Aorta (tissue), 5 donors: Measurements from ENCODE around the gene EPB41L5. TPM values are rescaled to one million over a fixed set of nuclear protein-coding genes. Genes with fewer than 3 reads are reported as not detected.
"Not testable (repeated sequence)": the region's sequence is repeated elsewhere in the genome, so short reads cannot be mapped to it uniquely, and the experiment has no call there.

Source experiments
- ATAC-seq: fragments of 200-7000 bp; cut with Tn5 transposase; one replicate; pipeline ENCODE4 v1.9.1; 2022; ENCODE audit warnings: moderate library complexity; ENCODE audit not compliant: low FRiP score
- DNase-seq, 2 donors: peaks; one replicate each; pipeline ENCODE4 v3.0.0-alpha.2; 2020
- H3K27ac ChIP-seq, 2 donors: one replicate each; pipeline ENCODE4 v1.5.1; 2013; ENCODE audit warnings: low read length in 2 of 2, mild to moderate bottlenecking in 2 of 2, moderate library complexity in 2 of 2, control low read depth in 1 of 2, inconsistent platforms in 1 of 2, low read depth in 1 of 2
- H3K27me3 ChIP-seq, 2 donors: one replicate each; pipeline ENCODE4 v1.6.1; 2013; ENCODE audit warnings: control low read depth in 1 of 2, low read length in 1 of 2, mild to moderate bottlenecking in 1 of 2, moderate library complexity in 1 of 2; ENCODE audit not compliant: insufficient read depth in 2 of 2, control insufficient read depth in 1 of 2
- H3K36me3 ChIP-seq, 2 donors: one replicate each; pipeline ENCODE4 v1.6.1; 2013; ENCODE audit warnings: control low read depth in 1 of 2, low read length in 1 of 2, mild to moderate bottlenecking in 1 of 2; ENCODE audit not compliant: insufficient read depth in 2 of 2, control insufficient read depth in 1 of 2
- H3K4me1 ChIP-seq, 2 donors: one replicate each; pipeline ENCODE4 v1.6.1; 2013; ENCODE audit warnings: low read length in 2 of 2, control low read depth in 1 of 2, mild to moderate bottlenecking in 1 of 2, moderate library complexity in 1 of 2; ENCODE audit not compliant: insufficient read depth in 2 of 2, control insufficient read depth in 1 of 2
- H3K4me3 ChIP-seq, 2 donors: one replicate each; pipeline ENCODE4 v1.5.1; 2013; ENCODE audit warnings: low read length in 2 of 2, control low read depth in 1 of 2, mild to moderate bottlenecking in 1 of 2
- H3K9me3 ChIP-seq: one replicate; pipeline ENCODE4 v1.6.1; 2013; ENCODE audit warnings: mild to moderate bottlenecking, low read length; ENCODE audit not compliant: control insufficient read depth
- WGBS, 2 donors: extraction: QIAGEN DNeasy Blood & Tissue Kit; methylation state at CpG; one replicate each; pipeline ENCODE4 v1.1.7; 2013; 5-methylcytosine and 5-hydroxymethylcytosine counted together
- intact Hi-C, 2 donors: fragments of 100-400 bp; cut with DNase I; formaldehyde crosslinking; loops; one replicate each; pipeline versions ENCODE4 v1.14.2 to v1.15.0; 2022
- polyA plus RNA-seq, 2 donors: library from polyadenylated mRNA; stranded (reverse); fragments of 200-250 nt; gene quantifications; one replicate each; pipeline ENCODE4 v1.2.3, GENCODE V29; 2013
- total RNA-seq, 2 donors: library from RNA; stranded (reverse); fragmentation: NEBNext Ultra II Directional; extraction: Animal tissue kit (Norgen Biotek cat#: 25700); gene quantifications; one replicate each; pipeline ENCODE4 v1.2.1, GENCODE V29; 2021
- donor health status: healthy with polysubstance abuse.
- donor health status: Bipolar disorder and iron deficiency.
- donor health status: DM: no; HTN: no; CAD: no.
- donor health status: DM: no; HTN: no; CAD: no.
- donor health status: DM: yes; HTN: yes; CAD: no.

The EPB41L5 gene
- total and polyA plus RNA-seq, 4 donors, result 4.3 to 21.8 (median 11.4) TPM

DNA sequence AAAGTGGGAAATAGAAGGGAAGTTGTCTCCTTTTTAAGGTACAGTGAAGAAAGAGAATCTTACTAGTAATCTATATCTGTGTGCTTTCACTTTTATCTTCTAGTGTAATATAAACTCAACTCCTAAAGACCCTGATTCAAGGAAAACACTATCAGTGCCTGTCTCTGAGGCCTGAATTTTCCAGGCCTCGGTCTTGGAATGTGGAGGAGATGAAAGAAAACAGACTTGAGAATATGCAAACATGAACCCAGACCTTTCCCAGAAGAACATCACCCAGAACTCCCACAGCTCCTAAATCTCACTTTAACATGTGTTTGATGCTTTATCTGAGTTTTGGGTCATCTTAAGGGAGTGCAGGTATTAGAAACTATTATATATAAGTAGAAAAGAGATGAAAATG is 51.8 kb downstream of the EPB41L5 start:
- intact Hi-C loops, result no loop called here
- Histone ChIP-seq H3K4me3 (no peak overlapping the region), H3K4me1 (peaks cover 0 to 1% of the 10 kb centered on the region in 2 donors), H3K36me3 (no peaks in the 10 kb centered on the region), H3K27ac (no peak overlapping the region), H3K27me3 (no peaks in the 10 kb centered on the region), H3K9me3 (no peaks in the 10 kb centered on the region)
- ATAC-seq (no peak), DNase-seq (no peak)
- WGBS, 2 donors, result 21 to 29% methylated on average over 1 of the region's 1 CpG

DNA sequence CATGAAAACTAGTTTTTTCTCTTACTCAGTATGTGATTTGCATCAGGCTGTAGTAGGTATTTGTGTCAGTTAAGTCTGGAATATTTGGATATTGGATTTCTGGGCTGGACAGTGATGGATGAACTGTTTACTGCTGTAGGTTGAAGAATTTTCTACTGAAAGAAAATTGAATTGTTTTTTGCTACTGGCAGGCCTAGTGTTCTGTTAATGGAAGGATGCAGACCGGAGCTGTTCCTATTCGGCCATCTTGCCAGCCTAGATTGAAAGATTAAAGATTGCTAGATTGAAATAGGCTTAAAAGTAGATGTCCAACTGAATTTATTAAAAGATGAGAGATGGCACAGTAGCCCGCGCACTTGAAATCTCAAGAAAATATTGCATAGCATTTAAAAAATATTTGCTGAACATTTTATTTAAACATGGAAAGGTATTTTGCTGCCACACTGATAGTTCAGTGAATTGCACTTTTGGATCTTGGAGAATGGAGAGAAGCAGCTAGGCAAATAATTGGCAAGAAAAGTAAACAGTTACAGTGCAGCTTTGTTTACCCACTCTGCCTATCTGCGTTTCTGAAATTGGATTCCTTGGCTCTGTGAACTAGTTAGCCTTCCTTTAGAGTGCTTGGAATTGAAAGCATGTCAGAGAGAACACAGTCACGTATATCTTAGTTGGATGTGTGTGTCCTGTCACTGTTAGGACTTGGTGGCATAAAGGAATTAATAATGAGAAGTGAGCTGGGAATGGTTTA is 54.1 kb downstream of the EPB41L5 start:
- Histone ChIP-seq H3K36me3 (no peaks in the 10 kb centered on the region), H3K9me3 (no peaks in the 10 kb centered on the region), H3K27me3 (no peaks in the 10 kb centered on the region), H3K4me1 (peaks cover 0 to 1% of the 10 kb centered on the region in 2 donors), H3K4me3 (no peak overlapping the region), H3K27ac (no peak overlapping the region)
- intact Hi-C loops, result no loop called here
- DNase-seq, result no peak
- no peak for ATAC-seq
- WGBS, 2 donors, result 51 to 63% methylated on average over 6 of the region's 6 CpGs

DNA sequence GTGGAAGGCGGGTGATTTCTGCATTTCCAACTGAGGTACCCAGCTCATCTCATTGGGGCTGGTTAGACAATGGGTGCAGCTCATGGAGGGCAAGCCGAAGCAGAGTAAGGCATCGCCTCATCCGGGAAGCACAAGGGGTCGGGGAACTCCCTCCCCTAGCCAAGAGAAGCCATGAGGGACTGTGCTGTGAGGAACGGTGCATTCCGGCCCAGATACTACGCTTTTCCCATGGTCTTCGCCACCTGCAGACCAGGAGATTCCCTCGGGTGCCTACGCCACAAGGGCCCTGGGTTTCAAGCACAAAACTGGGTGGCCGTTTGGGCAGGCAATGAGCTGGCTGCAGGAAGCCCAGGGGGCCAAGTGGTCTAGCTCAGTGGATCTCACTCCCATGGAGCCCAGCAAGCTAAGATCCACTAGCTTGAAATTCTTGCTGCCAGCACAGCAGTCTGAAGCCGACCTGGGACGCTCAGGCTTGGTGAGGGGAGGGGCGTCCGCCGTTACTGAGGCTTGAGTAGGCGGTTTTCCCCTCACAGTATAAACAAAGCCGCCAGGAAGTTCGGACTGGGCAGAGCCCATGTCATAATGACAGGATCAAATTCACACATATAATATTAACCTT is 55.3 kb downstream of the EPB41L5 start:
- intact Hi-C loops, H3K4me3 ChIP-seq, H3K36me3 ChIP-seq, H3K27ac ChIP-seq, DNase-seq, H3K9me3 ChIP-seq, H3K4me1 ChIP-seq, H3K27me3 ChIP-seq, ATAC-seq: not testable (repeated sequence)
- 94 to 96% methylated on average over 20 of the region's 20 CpGs for WGBS, 2 donors

DNA sequence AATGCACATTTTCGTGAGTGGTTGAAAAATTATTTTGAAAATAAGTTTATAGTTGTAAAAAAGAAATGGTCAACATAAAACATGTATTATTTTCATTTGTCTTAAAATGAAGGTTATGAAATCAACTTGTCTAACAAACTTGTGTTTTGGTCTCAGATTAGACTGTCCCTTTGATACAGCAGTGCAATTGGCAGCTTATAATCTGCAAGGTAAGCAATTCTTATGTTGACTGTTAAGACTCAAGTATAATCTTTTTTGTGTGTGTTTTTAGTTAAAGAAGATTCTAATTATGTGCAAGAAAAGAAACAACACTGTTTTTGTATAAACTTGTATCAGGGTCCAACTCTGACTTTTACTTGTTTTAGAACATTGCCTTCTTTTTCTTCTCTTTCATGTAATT is 62.7 kb downstream of the EPB41L5 start:
- Histone ChIP-seq H3K4me3 (no peak overlapping the region), H3K4me1 (no peaks in the 10 kb centered on the region), H3K36me3 (peaks cover 0 to 2% of the 10 kb centered on the region in 2 donors), H3K9me3 (no peaks in the 10 kb centered on the region), H3K27ac (no peak overlapping the region), H3K27me3 (no peaks in the 10 kb centered on the region)
- no peak for DNase-seq
- 97 to 100% methylated on average over 1 of the region's 1 CpG for WGBS, 2 donors
- ATAC-seq, result no peak
- intact Hi-C loops, result no loop called here

DNA sequence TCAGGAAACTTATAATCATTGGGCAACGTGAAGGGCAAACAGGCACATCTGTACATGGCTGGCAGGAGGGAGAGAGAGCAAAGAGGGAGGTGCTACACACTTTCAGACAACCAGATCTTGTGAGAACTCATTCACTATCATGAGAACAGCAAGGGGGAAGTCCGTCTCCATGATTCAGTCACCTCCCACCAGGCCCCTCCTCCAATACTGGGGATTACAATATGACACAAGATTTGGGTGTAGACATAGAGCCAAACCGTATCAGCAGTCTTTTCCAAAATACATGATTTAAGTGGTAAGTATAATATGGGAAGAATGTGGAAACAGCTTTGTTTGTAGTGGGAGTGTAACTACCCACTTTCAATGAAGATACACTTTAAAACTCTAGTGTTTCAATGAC is 65.0 kb downstream of the EPB41L5 start:
- H3K4me3 ChIP-seq, result no peak overlapping the region
- peaks cover 0 to 2% of the 10 kb centered on the region in 2 donors for H3K36me3 ChIP-seq
- H3K4me1 ChIP-seq, result no peaks in the 10 kb centered on the region
- WGBS, 2 donors, result 63 to 67% methylated on average over 3 of the region's 3 CpGs
- DNase-seq, result no peak
- no peak overlapping the region for H3K27ac ChIP-seq
- ATAC-seq, result no peak
- intact Hi-C loops, result no loop called here
- no peaks in the 10 kb centered on the region for H3K9me3 ChIP-seq
- H3K27me3 ChIP-seq, result no peaks in the 10 kb centered on the region

DNA sequence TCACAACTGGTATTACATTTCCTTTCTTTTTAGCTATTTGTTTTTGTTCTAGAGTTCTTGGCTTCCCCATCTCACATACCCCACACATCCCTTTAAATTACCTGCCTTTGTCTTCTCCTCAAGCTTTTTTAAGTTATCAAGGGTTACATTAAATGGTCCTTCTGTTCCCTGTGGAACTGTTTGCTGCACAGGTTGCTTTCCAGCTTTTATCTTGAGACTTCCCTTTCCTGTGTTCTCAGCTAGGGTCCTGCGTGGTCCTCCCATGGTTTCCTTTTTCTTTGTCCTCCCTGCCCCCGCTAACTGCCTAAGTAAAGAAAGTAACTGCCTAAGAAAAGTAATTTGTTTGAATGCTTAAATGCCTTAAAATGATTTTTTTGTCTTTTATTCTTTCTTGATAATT is 66.8 kb downstream of the EPB41L5 start:
- ATAC-seq (no peak), DNase-seq (no peak)
- Histone ChIP-seq H3K27me3 (no peaks in the 10 kb centered on the region), H3K27ac (no peak overlapping the region), H3K4me1 (no peaks in the 10 kb centered on the region), H3K9me3 (no peaks in the 10 kb centered on the region), H3K4me3 (no peak overlapping the region), H3K36me3 (peaks cover 0 to 2% of the 10 kb centered on the region in 2 donors)
- 92 to 94% methylated on average over 2 of the region's 2 CpGs for WGBS, 2 donors
- intact Hi-C loops, result no loop called here

DNA sequence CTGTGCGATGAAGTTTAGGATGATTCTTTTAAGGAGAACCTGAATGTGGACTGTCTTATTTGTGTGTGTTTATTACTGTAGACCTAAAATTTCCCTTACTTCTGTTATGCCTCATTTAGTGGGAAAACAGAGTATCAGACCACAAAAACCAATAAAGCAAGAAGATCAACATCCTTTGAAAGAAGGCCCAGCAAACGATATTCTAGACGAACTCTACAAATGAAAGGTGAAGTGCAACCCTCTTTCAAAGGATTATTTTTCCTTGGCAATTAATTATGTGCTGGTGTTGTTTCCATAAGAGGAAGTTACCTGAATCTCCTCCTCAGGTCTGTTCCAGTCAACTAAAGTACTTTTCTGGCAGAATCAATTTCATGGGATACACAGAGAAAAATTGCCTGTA is 78.6 kb downstream of the EPB41L5 start:
- H3K36me3 ChIP-seq, result peaks cover 0 to 4% of the 10 kb centered on the region in 2 donors
- intact Hi-C loops, result no loop called here
- WGBS, 2 donors, result 89 to 93% methylated on average over 3 of the region's 3 CpGs

DNA sequence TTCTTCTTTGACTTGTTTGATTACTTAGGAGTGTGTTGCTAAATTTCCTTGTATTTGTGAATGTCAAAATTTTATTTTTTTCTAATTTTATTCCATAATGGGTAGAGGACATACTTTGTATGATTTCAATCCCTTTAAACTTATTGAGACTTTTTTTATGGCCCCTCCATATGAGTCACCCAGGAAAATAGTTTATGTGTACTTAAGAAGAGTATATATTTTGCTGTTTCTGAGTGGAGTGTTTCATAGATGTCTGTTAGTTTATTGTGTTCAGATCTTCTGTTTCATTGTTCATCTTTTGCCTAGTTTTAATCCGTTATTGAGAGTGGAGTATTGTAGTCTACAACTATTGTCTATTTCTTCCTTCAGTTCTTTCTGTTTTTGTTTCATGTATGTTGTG is 81.9 kb downstream of the EPB41L5 start:
- H3K9me3 ChIP-seq, result no peaks in the 10 kb centered on the region
- WGBS, 2 donors, result 90 to 97% methylated on average over 1 of the region's 1 CpG

More for the DNA sequence above, 78.6 kb downstream of the EPB41L5 start:
- DNase-seq (no peak), ATAC-seq (no peak)
- Histone ChIP-seq H3K4me3 (no peak overlapping the region), H3K27ac (no peak overlapping the region), H3K4me1 (no peaks in the 10 kb centered on the region), H3K9me3 (no peaks in the 10 kb centered on the region), H3K27me3 (no peaks in the 10 kb centered on the region)

DNA sequence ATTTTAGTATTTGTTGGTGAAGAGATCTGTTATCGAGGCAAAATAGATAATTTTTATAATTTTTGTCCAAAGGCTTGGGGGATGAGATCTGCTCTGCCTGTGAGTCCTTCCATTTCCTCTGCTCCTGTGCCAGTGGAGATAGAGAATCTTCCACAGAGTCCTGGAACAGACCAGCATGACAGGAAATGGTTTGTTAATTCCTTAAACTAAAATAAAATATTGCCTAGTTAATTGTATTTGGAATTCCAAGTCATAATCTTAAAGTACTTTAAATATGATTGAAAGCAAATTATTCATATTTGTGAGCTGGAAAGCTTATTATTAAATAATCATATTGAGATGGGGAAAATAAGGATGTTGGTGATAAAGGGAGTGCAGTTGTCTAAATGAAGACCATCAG is 87.8 kb downstream of the EPB41L5 start:
- H3K9me3 ChIP-seq, result no peaks in the 10 kb centered on the region
- 98 to 100% methylated on average over 1 of the region's 1 CpG for WGBS, 2 donors
- intact Hi-C loops, result no loop called here
- H3K27ac ChIP-seq, result no peak overlapping the region
- no peaks in the 10 kb centered on the region for H3K4me1 ChIP-seq
- no peak overlapping the region for H3K4me3 ChIP-seq
- peaks cover 1 to 2% of the 10 kb centered on the region in 2 donors for H3K36me3 ChIP-seq
- DNase-seq (no peak), ATAC-seq (no peak)
- no peaks in the 10 kb centered on the region for H3K27me3 ChIP-seq

More for the DNA sequence above, 81.9 kb downstream of the EPB41L5 start:
- intact Hi-C loops, result no loop called here
- Histone ChIP-seq H3K4me1 (no peaks in the 10 kb centered on the region), H3K27me3 (no peaks in the 10 kb centered on the region), H3K27ac (no peak overlapping the region), H3K36me3 (peaks cover 1 to 4% of the 10 kb centered on the region in 2 donors), H3K4me3 (no peak overlapping the region)
- ATAC-seq (no peak), DNase-seq (no peak)
